HEK293T (cell line): Measurements from ENCODE around the gene ACOXL.

ENCODE experiments used
- CTCF ChIA-PET: fragments of 350-600 bp; formaldehyde crosslinking; extraction: SDS; loops from one replicate; lab custom pipeline; 2021; ENCODE audit warnings: antibody characterized with exemption, inconsistent platforms; lab: Yijun Ruan, JAX
- POLR2A ChIA-PET: fragments of 350-600 bp; formaldehyde crosslinking; extraction: SDS; loops from one replicate; lab custom pipeline; 2020; ENCODE audit warnings: antibody characterized with exemption, inconsistent platforms; lab: Yijun Ruan, JAX
- DNase-seq: peaks from one replicate; pipeline ENCODE4 v3.0.0; 2012; ENCODE audit warnings: mixed read lengths; ENCODE audit errors: extremely low spot score
- ARNT ChIP-seq: fragments of 450-650 bp; IDR thresholded peaks from 2 replicates; pipeline ENCODE4 v1.6.1; 2017; ENCODE audit warnings: mild to moderate bottlenecking
- BHLHE40 ChIP-seq: fragments of 450-650 bp; IDR thresholded peaks from 2 replicates; pipeline ENCODE4 v1.6.1; 2016; ENCODE audit warnings: mild to moderate bottlenecking, moderate library complexity, borderline replicate concordance
- CTBP1 ChIP-seq: fragments of 450-650 bp; IDR thresholded peaks from 2 replicates; pipeline ENCODE4 v1.6.1; 2016; ENCODE audit warnings: borderline replicate concordance
- FOXA1 ChIP-seq: fragments of 450-650 bp; IDR thresholded peaks from 2 replicates; pipeline ENCODE4 v1.6.1; 2016; ENCODE audit warnings: mild to moderate bottlenecking
- FOXK2 ChIP-seq: fragments of 450-650 bp; IDR thresholded peaks from 2 replicates; pipeline ENCODE4 v1.6.1; 2016; ENCODE audit warnings: mild to moderate bottlenecking
- FOXM1 ChIP-seq: fragments of 450-650 bp; IDR thresholded peaks from 2 replicates; pipeline ENCODE4 v1.6.1; 2017; ENCODE audit warnings: mild to moderate bottlenecking, borderline replicate concordance
- HDGF ChIP-seq: fragments of 450-650 bp; IDR thresholded peaks from 2 replicates; pipeline ENCODE4 v1.6.1; 2017; ENCODE audit warnings: antibody characterized with exemption, borderline replicate concordance
- L3MBTL2 ChIP-seq: fragments of 450-650 bp; conservative IDR thresholded peaks from 2 replicates; pipeline ENCODE4 v1.6.1; 2016; ENCODE audit warnings: mild to moderate bottlenecking
- LEF1 ChIP-seq: fragments of 450-650 bp; IDR thresholded peaks from 2 replicates; pipeline ENCODE4 v1.6.1; 2017; ENCODE audit warnings: mild to moderate bottlenecking, borderline replicate concordance
- NFRKB ChIP-seq: fragments of 450-650 bp; IDR thresholded peaks from 2 replicates; pipeline ENCODE4 v1.6.1; 2016; ENCODE audit warnings: mild to moderate bottlenecking, moderate library complexity
- SUZ12 ChIP-seq: fragments of 450-650 bp; IDR thresholded peaks from 2 replicates; pipeline ENCODE4 v1.6.1; 2016; ENCODE audit warnings: mild to moderate bottlenecking
- TARDBP ChIP-seq: fragments of 450-650 bp; IDR thresholded peaks from 2 replicates; pipeline ENCODE4 v1.6.1; 2016
- ZNF384 ChIP-seq: fragments of 450-650 bp; IDR thresholded peaks from 2 replicates; pipeline ENCODE4 v1.6.1; 2016
- TF ChIP-seq, protein P1 (sequence below): fragments of 450-650 bp; IDR thresholded peaks from 2 replicates; pipeline ENCODE4 v1.6.1; 2016

Gene ACOXL

DNA sequence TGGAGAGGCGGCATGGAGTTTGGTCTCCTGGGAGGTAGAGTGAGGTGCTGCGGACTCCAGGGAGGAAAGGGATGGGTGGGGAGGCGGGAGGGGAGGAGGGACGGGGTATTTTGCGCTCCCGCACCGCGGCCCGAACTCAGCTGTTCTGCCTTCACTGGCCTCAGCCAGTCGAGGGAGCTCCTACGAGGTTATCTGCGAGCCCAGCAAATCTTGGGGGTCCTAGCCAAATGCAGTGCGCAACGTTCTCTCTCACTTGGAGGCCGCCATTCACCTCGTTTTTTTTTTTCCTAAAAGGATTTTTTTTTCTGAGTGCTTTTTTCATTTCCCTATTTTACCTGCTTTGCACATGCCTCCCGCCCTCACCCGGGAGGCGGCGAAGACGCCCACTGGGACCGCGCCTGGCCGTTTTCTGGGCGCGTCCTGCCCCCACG is 387.5 kb downstream of the ACOXL start:
- ChIA-PET POLR2A (interaction anchor here (1.4 kb wide), 1 partner anchor 9 kb away, joined by 6 read pairs; no protein-coding TSS in a partner anchor), CTCF (interaction anchor here (0.6 kb wide), 2 partner anchors 42 to 586 kb away, joined by 3 read pairs; no protein-coding TSS in a partner anchor)
- DNase-seq, result no peak
- TF ChIP-seq ZNF384 (no peak), TARDBP (no peak), FOXK2 (no peak), ARNT (no peak), L3MBTL2 (no peak), NFRKB (no peak), CTBP1 (no peak)
- TF ChIP-seq, protein P1, sequence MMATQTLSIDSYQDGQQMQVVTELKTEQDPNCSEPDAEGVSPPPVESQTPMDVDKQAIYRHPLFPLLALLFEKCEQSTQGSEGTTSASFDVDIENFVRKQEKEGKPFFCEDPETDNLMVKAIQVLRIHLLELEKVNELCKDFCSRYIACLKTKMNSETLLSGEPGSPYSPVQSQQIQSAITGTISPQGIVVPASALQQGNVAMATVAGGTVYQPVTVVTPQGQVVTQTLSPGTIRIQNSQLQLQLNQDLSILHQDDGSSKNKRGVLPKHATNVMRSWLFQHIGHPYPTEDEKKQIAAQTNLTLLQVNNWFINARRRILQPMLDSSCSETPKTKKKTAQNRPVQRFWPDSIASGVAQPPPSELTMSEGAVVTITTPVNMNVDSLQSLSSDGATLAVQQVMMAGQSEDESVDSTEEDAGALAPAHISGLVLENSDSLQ, result no peak

DNA sequence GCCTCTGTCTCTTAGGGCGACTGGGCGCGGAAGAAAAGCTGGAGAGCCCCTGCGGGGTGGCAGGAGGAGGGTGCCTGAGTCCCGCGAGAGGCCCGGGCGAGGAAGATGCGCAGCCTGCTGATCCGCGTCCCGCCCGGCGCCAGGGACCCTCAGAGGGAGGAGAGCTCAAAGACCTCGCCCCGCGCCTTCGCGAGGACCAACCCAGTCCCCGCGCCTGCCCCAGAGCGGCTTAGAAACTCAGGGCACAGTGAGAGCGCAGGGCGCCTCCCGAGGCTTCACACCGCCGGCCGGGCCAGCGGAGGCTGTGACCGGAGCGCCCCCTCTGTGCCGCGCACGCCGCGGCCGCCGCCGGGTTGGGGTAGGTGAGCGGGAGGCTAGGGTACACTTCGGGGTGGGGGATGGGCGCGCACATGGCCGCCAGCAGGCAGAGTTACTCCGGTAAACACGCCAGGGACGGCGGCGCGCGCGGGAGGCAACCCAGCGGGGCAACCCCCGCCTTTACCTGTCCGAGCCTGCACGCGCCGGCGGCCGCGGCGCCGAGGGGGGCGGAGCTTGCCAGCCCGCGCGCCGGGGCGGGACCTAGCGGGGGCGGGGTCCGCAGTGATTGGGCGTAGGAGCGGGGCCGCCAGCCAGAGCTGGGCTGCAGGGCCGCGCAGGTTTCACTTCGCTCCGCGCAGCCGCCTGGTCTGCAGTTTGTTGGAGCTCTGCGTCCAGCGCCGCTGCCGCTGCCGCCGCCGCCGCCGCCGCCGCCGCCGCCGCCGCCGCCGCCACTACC is 388.1 kb downstream of the ACOXL start, which contains the start of gene BCL2L11:
Gene BCL2L11, plus strand, starts transcription at position 662 of the 775 bp plus-strand sequence. CDS start 2,832 bp downstream, outside the sequence.
- DNase-seq, result peak; percentile 91
- ChIA-PET CTCF (interaction anchor here (0.6 kb wide), 1 partner anchor 586 kb away, joined by 3 read pairs; no protein-coding TSS in a partner anchor), POLR2A (interaction anchor here (0.6 to 1.7 kb wide), 10 partner anchors 8 to 763 kb away, joined by 3 to 10 read pairs (median 4); partner anchors contain the start of gene ANAPC1)
- no peak for TF ChIP-seq FOXK2
- peak; percentile 63; the same call in 1 of the 2 replicates for TF ChIP-seq CTBP1
- peak; percentile 83; the same call in 1 of the 2 replicates for TF ChIP-seq LEF1
- peak; percentile 90 for TF ChIP-seq L3MBTL2
- TF ChIP-seq TARDBP, result no peak
- TF ChIP-seq ARNT, result peak; percentile 42; the same call in 1 of the 2 replicates
- TF ChIP-seq FOXA1, result no peak
- TF ChIP-seq, protein P1, result no peak

DNA sequence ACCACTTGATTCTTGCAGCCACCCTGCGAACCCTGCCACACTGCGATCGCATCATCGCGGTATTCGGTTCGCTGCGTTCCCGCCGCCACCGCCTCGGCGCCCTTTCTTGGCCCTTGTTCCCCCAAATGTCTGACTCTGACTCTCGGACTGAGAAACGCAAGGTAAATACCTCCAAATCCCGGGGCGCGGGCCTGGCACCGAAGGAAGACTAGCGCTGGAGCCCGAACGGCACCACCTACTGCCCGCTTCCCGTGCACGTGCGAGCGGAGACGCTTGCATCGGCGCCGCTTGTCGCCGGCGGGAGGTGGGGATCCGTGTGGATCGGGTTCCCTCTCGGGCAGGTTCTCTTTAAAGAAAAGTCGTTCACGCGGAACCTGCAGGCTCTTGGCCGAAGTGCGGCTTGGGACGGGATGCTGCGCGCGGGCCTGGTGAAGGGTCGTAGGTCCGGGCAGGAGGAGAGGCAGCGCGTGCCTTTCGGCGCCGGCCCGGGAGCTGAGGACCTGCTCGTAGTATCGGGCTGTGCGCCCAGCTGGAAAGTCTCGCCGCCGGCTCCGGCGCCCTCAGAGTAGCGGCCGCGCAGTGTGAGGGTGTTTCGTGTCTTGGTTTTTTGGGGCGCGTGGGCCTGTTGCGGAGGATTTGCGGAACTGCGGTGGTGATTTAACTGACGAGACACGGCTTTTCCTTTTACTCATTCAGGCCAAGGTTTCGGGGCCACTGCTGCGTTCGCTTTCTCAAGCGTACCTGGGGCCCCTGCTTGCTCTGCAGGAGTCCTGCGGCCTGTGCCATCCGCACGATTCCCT is 388.9 kb downstream of the ACOXL start:
- no peak for DNase-seq
- ChIA-PET CTCF (no interaction called here), POLR2A (interaction anchor here (0.6 to 1.7 kb wide), 12 partner anchors 9 to 762 kb away, joined by 3 to 10 read pairs (median 4); partner anchors contain the start of gene ANAPC1)
- peak; percentile 72 for TF ChIP-seq L3MBTL2
- TF ChIP-seq FOXA1, result no peak

DNA sequence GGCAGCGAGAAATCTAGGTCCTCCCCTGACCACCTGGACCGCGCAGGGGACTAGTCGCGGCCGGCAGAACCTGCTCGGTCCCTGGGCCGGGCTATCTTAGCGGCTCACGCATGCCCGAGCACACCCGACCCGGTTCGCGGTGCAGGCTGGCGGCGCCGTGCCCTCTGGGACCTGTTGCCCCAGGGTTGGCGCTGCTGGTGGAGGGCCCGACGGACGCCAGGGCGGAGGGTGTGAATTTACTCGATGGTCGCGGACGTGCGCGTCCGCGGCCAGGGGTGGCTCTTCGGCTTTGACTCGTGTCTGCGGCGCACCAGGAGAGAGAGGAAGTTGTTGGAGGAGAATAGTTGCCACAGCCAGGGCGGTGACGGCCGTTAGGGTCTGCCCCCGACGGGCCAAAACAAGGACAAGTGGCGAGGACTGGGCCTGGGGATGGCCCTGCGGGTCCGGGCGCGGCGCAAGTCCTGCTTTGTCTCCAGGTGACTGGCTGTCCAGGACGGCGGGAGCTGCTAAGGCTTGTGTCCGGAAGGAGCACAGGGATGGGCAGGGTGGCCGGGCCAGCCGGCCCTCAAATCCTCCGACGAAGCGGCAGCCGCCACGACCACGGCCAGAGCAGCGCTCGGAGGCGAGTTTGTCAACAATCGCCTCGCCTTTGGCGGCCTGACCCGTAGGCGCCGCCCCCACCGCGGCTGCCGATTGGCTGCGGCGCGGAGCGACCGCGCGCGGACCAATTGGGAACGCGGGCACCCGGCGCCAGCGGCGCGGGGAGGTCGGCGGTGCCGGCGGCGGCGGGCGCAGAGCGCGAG is 389.7 kb downstream of the ACOXL start:
- POLR2A ChIA-PET, result interaction anchor here (0.6 to 1.7 kb wide), 4 partner anchors 18 to 95 kb away, joined by 3 to 4 read pairs (median 4); no protein-coding TSS in a partner anchor
- peak; percentile 81 for DNase-seq
- CTCF ChIA-PET, result no interaction called here
- no peak for TF ChIP-seq SUZ12
- TF ChIP-seq LEF1, result no peak
- TF ChIP-seq L3MBTL2, result peak; percentile 59
- TF ChIP-seq, protein P1, result peak; percentile 62

DNA sequence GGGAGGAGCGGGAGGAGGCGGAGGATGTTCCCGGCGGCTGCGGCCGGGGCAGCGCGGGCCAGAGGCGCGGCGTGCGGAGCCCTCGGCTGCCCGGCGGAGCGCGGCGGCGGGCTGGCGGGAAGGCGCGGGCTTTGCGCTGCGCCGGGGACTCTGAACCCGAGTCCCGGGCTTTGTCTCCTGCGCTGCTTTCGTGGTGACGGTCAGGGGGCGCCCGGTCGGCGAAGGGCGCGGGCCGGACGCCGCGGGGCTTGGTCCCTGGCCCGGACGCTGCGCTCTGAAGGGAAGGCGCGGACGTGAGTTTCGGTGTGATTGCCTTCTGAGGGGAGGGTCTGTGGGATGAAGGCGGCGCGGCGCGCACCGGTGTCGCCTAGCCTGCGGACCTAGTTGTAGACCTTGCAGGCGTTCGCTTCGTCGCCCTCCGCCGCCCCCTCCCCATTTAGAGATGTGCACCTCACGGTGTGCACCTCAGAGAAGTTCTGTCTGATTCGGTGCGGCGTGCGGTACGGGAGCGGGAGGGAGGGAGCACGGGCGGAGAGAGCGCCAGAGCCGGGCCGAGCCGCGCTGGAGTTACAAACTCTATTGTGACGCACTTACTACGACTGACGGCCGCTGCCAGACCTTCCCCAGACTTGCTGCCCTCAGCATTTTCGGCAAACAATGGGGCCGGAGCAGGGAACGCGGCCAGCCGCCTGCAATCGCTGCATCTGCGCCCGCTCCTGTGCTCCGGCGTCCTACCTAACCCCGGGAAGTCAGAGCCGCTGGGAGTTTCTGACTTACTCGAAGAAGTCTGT is 390.5 kb downstream of the ACOXL start:
- ChIA-PET CTCF (no interaction called here), POLR2A (no interaction called here)
- DNase-seq, result peak; percentile 61
- TF ChIP-seq ZNF384 (no peak), BHLHE40 (no peak), SUZ12 (no peak), LEF1 (no peak), TARDBP (no peak), L3MBTL2 (no peak), CTBP1 (no peak), FOXM1 (no peak), HDGF (no peak), FOXK2 (no peak)
